ENCODE results near the gene CDK17.

- TF ChIP-seq, protein P1, sequence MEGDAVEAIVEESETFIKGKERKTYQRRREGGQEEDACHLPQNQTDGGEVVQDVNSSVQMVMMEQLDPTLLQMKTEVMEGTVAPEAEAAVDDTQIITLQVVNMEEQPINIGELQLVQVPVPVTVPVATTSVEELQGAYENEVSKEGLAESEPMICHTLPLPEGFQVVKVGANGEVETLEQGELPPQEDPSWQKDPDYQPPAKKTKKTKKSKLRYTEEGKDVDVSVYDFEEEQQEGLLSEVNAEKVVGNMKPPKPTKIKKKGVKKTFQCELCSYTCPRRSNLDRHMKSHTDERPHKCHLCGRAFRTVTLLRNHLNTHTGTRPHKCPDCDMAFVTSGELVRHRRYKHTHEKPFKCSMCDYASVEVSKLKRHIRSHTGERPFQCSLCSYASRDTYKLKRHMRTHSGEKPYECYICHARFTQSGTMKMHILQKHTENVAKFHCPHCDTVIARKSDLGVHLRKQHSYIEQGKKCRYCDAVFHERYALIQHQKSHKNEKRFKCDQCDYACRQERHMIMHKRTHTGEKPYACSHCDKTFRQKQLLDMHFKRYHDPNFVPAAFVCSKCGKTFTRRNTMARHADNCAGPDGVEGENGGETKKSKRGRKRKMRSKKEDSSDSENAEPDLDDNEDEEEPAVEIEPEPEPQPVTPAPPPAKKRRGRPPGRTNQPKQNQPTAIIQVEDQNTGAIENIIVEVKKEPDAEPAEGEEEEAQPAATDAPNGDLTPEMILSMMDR (IDR thresholded peaks at IDR 0.05) = no peak
- no peak for TF ChIP-seq POLR2A (IDR thresholded peaks at IDR 0.05)
These were observed 414 bp upstream of the CDK17 start for GRCh38 chr12:96400631-96401075.
